Activated CD4-positive, alpha-beta T cell treated with anti-CD3 and anti-CD28 coated beads, Interleukin-2, amount 50 U/mL, for 16 hours (primary cell): ENCODE data around the gene CHST3.
"Not testable (repeated sequence)": the region's sequence is repeated elsewhere in the genome, so short reads cannot be mapped to it uniquely, and the experiment has no call there.

Source experiments
- DNase-seq: peaks from one replicate; pipeline ENCODE4 v3.0.0-alpha.2; 2020

The CHST3 gene

DNA sequence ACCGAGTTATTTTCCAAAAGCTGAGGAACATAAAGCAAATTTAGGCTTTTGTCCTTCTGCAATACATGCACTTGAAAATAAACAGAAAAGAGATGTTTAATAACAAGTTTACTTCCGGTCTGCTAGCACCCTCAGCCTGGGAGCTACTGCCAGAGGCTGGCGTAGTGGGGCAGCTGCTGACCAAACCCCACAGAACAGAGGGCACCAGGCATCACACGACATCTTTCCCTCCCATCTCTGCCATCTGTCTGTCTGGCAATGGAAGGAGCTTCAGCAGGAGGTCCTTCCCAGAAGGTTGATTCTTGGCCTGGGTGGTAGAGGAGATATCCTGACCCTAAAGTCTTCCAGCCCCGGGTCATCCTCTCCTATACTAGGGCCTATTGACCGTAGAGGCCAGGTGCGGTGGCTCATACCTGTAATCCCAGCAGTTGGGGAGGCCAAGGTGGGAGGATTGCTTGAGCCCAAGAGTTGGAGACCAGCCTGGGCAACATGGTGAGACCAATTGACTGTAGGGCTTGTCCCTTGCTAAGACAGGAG lies 47.8 kb downstream of the CHST3 start:
- DNase-seq = no peak

DNA sequence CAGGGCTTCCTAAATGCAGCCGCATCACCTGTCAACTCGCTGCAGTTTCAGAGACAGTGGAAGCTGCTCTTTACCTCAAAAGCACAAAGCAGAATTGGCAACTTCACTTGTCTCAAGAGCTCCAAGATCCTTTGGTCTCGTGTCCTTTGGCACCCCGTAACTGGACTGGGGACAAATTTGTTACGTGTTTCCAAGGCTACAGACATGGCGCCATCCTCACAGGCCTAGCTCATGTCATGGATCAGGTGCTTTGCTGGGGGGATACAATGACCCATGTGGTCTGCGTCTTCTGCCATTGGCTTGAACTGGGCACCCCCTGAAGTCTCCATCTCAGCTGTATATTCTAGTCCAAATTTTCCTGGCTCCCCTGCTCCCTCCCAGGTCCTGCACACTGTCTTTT lies 48.6 kb downstream of the CHST3 start:
- DNase-seq = no peak

DNA sequence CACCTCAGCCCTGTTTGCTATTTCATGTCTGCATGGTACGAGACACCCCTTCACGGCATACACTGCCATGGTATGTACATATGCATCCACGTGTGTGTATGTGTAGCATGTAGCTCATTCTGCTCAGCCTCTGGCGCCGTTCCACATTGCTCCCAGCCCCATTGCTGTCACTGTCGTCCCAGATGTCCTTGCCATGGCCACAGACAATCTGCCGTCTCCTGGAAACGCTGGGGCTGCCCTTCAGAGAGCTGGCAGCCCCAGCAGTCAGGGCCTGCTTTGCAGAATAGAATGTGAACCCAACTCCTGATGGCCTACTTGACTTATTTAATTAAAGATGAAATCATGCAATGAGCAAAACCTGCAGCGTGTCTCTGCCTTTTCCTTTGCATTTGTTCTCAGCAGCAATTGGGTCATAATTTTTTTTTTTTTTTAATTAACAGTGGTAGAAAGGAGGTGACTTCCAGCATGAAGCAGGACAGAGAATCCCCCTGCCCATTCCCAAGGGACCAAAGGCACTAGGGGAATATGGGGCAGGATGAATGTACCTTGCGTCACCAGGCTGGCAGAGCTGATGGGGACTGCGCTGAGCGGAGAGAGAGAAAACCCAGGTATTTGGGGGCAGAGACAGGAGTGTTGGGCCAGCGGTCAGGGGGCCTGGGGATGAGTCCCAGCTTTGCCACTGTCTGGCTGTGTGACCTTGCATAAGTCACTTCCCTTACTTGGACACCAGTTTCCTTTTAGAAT lies 49.2 kb downstream of the CHST3 start:
- no peak for DNase-seq

DNA sequence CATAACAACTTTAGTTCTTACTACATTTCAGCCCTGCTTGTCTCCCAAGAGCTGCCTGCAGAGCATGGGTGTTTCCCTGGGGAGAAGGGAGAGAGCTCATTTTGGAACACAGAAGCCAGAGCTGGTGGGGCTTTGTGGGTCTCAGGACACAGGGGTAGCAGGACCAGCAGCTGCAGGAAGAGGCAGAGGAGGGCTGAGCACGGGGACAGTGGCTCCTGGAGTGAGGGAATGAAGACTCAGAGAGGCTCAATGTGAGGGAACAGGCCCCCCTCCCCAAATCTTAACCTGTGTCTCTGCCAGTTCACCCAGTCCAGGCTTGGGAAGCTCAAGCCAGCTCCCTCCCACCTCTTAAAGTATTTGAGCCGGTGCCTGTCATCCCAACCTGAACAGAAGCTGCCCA lies 50.0 kb downstream of the CHST3 start:
- no peak for DNase-seq

DNA sequence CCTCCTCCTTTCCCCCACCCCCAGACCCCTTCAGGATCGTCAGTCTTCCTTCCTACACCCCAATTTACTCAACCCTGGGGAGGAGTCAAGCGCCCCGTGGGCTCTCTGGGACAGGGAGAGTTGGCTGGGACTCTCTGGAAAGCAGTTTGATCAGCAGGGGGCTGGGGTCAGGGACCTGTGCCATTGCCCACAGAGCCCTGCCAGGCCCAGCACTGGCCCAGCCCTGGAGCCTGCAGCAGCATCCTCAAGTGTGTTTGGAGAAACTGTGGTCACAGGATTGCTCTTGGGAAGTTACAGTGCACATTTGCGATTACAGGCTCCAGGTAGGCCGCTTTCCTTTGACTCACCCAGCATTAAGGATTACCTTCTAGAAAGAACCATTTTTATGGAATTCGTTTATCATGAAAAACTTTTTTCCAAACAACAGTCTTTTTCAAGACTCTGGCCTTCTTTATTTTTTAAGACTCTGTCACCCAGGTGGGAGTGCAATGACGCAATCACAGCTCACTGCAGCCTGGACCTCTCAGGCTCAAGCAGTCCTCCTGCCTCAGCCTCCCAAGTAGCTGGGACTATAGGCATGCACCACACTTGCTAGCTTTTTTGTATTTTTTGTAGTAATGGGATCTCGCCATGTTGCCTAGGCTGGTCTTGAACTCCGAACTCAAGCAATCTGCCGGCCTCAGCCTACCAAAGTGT lies 50.7 kb downstream of the CHST3 start:
- no peak for DNase-seq

DNA sequence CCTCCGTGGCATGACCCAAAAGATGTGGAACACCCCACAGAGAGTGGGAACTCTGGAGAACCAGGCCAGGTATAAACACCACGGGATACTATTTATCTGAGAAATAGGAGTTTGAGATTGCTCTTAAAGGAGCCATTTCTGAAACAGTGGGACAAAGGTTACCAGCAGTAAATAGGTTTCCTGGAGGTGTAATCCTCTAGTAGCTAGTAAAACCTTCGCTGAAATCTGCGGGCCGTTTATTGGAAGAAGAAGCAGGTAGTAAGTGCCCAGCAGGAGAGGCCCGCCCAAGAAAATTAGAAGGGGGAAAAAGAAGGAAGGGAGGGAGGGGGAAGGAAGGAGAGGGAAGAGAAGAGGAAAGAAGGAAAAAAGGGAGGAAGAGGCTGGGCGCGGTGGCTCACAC lies 51.6 kb downstream of the CHST3 start:
- no peak for DNase-seq

DNA sequence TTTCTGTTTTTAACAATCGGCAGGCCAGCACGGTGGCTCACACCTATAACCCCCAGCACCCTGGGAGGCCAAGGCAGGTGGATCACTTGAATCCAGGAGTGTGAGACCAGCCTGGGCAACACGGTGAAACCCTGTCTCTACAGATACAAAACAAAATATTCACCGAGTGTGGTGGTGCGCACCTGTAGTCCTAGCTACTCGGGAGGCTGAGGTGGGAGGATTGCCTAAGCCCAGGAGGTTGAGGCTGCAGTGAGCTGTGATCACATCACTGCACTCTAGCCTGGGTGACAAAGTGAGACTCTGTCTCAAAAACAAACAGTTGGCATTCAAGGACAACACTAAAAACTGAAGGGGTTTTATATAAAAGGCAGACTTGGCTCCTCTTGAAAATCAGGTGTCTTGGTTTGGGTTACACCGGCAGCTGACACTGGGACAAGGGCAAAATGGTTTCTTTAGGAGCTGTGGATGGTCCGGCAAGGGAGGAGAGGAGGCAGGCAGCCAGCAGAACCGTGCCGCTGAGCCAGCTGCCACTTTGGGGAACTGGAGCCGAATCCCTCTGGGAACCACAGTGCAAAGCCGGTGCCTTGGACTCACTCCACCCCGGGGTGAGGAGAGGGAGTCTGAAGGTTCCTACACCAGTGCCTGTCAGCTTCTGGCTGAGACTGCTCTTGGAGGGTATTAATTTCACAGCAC lies 52.6 kb downstream of the CHST3 start:
- no peak for DNase-seq

DNA sequence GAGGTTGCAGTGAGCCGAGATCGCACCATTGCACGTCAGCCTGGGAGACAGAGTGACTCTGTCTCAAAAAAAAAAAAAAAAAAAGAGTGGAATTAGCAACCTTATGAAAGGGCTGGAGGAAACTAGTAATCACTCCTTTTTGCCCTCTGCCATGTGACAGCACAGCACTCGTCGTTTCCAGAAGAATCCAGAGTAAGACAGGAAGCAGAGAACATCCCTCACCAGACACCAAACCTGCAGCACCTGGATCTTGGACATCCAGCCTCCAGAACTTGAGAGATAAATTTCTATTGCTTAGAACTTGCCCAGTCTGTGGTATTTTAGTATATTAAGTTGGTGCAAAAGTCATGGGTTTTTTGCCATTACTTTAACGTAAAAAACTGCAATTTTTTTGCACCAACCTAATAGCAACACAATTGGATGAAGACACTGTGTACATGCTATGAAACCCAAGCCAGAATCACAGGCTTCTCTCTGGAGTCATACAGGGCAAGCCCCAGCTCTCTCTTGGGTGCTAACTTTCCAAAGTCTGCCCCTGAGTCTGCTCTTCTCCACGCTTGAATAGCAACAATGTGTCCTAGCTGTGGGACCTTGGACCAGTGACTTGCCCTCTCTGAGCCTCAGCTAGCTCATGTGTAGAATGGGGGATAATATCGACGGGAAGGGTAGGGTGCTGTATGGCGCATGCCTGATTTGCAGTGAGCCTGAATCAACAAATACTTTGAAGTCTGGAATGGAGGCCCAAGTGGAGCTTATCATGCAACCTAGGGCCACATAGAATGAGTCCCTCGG lies 55.1 kb downstream of the CHST3 start:
- DNase-seq = no peak

DNA sequence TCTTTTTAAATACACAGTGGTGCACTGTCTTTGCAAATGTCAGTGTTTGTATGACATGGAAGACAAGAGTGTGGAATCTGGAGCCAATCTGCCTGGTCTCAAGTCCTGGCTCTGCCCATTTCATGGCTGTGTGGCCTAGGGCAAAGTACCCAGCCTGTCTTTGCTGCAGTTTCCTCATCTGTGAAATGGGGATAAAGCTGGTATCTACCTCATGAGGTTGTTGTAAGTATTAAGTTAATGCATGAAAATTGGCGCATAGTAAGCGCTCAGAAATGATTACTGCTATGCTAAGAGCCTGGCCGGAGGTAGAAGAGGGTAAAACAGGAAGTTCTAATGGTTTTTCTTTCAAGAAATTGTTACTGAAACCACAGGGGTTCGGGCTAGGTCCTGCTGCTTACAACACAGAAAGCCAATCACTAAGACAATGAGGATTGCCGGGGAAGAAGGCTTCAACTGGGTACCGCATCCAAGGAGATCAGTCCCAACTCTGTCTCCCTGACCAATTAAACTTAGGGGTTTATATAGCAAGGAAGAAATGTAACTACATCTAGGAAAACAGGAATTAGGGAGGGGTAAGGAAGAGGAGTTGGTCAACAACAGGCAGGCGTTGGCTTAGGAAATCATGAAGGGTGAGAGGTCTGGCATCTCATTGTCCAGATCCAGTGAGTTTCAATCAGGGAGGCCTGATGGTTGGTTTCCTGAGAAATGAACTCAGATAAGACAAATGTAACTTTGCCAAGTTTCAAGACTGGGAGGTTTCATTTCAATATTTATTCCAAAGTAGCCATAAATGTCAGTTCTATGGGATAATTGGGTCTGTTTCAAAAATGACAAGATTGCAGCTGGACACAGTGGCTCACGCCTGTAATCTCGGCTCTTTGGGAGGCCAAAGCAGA lies 57.0 kb downstream of the CHST3 start:
- no peak for DNase-seq

DNA sequence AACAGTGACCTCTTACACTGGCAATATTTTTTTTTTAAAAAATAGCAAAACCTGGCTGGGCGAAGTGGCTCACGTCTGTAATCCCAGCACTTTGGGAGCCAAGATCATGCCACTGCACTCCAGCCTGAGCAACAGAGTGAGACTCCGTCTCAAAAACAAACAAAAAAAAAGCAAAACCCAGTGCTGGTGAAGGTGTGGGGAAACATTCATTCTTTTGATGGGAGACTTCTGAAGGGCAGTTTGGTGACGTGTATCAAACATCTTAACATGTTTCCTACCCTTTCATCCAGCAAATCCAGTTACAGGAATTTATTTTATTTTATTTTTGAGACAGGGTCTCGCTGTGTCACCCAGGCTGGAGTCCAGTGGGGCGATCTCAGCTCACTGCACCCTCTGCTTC lies 58.0 kb downstream of the CHST3 start:
- DNase-seq = no peak

DNA sequence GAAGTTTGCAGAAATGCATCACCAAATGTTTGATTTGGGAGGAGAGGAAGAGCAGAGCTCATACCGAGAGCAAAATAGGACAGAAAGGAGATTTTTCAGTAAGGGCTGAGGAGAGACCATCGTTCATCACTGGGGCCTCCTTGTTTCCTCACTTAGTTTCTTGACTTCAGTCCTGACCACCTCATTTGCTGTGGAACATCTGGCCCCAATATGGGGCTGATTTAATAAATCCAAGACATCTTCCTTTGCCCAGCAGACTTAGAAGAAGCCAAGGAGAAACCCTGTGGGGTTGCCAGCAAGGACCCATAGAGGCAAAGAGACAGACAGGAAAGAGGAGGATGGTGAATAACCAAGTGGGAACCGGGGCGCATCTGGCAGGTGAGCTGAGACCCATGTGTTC lies 60.4 kb downstream of the CHST3 start:
- DNase-seq = no peak

DNA sequence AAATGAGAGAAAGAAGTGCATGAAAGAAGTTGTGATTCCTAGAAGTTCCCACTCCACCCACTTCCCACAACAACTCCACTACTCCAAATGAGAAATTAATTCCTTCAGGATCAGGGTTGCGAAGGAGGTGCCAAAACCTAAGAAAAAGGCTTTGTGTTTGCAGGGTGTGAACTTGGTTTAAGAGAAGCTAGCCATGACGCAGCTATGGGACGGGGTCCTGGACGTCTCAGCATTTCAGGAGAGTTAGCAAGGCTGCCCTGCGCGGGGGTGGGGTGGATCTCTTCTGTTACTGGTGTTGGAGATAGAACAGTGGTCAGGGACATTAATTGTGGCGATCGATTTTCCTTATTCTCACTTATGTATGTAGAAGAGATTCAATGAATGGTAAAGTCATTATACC lies 61.2 kb downstream of the CHST3 start:
- DNase-seq = no peak

DNA sequence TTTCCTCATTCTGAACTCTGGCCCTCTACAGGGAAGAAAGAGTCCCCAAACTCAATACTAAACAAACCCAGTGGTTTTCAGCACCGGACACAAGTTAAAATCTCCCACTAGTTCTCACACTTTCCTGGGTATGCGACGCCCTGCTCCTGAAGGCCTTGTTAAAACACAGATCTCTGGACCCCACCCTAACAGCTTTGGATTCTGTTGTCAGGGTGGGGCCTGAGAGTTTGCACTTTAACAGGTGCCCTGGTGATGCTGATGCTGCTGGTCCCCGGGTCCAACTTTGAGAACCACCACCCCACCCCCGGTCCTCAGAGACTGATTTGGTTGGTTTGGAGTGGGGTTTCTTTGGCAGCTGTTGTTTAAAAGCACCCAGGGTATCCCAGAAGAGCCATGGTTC lies 61.6 kb downstream of the CHST3 start:
- no peak for DNase-seq

DNA sequence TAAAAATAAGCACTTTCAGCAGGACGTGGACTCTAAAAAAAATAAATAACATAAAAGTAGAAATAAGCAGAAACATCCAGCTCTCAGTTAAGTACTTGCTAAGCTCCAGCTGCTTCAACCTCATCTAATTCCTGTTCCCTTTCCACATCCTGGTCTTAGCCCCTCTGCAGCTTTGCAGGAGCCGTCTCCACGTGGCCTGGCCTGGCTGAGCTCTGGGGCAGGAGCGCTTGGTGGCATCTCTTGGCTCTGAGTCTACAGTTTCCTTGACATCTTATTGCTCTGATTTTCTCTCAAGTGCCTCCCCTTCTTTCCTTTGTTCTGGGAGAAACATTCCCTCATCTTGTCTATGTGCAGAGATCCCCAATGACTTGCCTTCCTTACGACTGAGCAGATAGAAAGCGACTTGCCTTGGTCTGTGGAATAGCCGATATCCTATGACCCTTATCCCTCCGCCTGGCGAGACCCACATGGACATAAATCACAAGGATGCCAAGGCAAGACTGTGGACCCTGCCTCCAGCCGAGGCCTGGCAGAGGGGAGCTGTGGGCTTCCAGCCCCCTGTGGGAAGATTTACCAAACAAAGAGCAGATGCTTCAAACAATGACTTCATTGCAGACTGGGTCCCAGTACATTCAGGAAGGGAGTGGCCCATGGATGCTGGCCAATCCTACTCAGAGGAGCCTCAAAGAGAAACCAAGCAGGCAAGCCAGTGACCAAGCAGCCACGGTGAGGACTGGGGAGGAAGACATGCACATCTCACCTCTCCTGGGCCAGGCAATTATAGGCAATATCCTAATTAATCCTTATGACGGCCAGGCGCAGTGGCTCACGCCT lies 62.3 kb downstream of the CHST3 start:
- no peak for DNase-seq

DNA sequence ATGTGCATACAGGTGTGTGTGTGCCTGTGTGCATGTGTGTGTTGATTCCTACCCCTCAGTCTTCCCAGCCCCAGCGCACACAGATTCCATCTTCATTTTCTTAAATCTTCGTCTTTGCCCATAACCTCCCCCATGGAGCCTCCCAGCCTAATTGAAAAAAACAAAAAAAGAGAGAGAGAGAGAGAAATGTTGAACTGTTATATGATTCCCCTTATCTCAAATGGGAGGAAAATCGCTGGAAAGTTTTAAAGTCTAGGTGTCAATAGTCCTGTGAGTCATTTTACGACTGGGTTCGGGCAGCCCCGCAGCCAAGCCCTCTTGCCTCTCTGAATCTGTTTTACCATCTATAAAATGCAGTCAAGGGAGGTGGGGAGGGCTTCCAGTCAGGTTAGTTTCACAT lies 63.3 kb downstream of the CHST3 start:
- DNase-seq = no peak

DNA sequence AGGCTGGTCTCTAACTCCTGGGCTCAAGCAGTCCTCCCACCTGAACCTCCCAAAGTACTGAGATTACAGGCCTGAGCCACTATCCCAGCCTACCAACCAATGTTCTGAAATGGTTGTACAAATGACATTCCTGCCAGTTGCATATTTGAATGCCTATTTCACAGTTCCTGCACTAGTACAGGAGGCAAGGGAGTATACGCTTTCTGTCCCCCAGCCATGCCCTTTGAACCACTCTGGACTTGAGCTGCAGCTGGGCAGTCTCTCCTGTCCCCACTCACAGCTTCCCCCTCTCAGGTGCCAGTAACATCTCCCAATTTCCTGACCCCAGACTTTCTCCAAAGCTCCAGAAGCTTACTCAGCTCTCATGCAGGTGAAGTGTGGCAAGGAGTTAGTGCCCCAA lies 65.2 kb downstream of the CHST3 start:
- no peak for DNase-seq

DNA sequence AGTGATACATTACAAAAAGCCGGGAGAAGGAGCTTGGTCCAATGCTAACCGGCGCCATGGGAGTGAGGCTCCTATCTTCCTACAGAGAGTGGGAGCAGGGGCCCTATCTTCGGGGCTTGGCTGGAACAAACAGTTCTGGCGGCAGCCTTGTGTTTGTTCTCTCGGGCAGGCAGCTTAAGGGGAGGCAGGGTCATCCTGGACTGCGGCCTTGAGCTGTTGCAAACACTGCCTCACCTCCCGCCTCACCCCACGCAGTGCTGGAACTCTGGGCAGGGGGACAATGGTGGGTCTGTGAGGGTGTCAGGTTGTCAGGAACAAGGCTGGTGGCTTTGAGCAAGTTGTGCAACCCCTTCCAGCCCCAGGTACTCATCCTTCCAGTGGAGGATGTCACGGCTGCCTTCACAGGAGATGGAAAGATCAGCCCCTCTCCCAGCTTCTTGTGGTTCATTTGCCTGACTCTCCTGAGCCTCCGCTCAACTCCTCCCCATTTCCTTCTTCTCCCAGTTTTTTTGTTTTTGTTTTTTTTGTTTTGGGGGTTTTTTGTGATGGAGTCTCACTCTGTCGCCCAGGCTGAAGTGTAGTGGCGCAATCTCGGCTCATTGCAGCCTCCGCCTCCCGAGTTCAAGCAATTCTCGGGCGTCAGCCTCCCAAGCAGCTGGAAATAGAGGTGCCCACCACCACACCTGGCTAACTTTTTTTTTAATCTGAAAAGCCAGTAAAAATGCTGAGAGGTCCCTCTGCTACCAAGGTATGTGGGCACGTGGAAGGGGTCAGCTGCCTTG lies 66.8 kb downstream of the CHST3 start:
- no peak for DNase-seq

DNA sequence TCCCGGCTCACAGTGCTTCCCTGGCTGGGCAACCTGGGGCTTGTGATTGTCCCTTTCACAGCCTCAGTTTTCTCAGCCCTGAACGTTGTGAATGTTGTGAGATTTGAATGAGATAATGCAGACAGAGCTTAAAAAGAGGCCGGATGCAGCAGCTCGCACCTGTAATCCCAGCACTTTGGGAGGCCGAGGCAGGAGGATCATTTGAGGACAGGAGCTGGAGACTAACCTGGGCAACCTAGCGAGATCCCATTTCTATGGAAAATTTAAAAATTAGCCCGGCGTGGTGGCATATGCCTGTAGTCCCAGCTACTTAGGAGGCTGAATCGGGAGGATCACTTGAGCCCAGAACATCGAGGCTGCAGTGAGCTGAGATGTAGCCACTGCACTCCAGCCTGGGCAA lies 67.5 kb downstream of the CHST3 start:
- DNase-seq = no peak

DNA sequence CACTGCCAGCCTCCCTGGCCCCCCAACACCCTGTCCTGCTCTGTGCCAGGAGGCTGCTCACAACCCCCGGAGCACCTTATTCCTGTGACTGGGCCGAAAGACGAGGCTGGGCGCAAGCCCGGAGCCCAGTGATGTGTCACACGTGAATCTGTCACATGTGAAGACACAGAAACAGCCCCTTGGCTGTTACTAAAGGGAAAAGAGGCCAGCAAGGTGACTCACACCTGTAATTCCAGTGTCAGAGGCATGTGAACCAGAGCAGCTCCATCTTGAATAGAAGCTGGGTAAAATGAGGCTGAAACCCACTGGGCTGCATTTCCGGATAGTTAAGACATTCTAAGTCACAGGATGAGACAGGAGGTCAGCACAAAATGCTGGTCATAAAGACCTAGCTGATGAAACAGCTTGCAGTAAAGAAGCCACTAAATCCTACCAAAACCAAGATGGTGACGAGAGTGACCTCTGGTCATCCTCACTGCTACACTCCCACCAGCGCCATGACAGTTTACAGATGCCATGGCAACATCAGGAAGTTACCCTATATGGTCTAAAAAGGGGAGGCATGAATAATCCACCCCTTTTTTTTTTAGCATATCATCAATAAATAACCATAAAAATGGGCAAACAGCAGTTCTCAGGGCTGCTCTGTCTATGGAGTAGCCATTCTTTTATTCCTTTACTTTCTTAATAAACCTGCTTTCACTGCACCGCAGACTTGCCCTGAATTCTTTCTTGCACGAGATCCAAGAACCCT lies 68.4 kb downstream of the CHST3 start:
- DNase-seq = not testable (repeated sequence)
